ENCODE measurements around the gene MBD3.

MBD3 gene

GRCh38 chr19:1616396-1616795, 23.7 kb upstream of the MBD3 start:
- Histone ChIP-seq H3K36me3 (peaks cover 49 to 95% (median 85%) of the 10 kb centered on the region in 11 experiments), H3K4me3 (no peak overlapping the region), H3K27ac (no peak overlapping the region), H3K9ac (no peak overlapping the region), H3K4me2 (peak overlapping the region in 6 of 11 experiments; percentile 7 to 55 (median 25); a peak in 6 of 22 replicates), H3K27me3 (no peaks in the 10 kb centered on the region), H3K9me3 (replicated peaks in 1 of 11) (no peaks in the 10 kb centered on the region), H4K20me1 (peaks cover 27 to 98% (median 83%) of the 10 kb centered on the region in 11 experiments; a peak in 21 of 22 replicates), H3K4me1 (peaks cover 17 to 97% (median 92%) of the 10 kb centered on the region in 10 experiments; a peak in 19 of 20 replicates)
- no peak for TF ChIP-seq Cebpa-rat (IDR thresholded peaks at IDR 0.05)

- Histone ChIP-seq H3K9ac (no peak overlapping the region; a peak in 1 of 22 replicates), H3K9me3 (replicated peaks in 1 of 11) (no peaks in the 10 kb centered on the region), H3K27me3 (no peaks in the 10 kb centered on the region), H3K4me3 (no peak overlapping the region), H3K4me1 (peaks cover 21 to 96% (median 89%) of the 10 kb centered on the region in 10 experiments; a peak in 19 of 20 replicates), H4K20me1 (peaks cover 27 to 96% (median 74%) of the 10 kb centered on the region in 11 experiments; a peak in 21 of 22 replicates), H3K36me3 (peaks cover 40 to 92% (median 77%) of the 10 kb centered on the region in 11 experiments), H3K27ac (no peak overlapping the region), H3K4me2 (peak overlapping the region in 10 of 11 experiments; percentile 31 to 74 (median 56); a peak in 18 of 22 replicates)
- TF ChIP-seq Cebpa-rat (IDR thresholded peaks at IDR 0.05): no peak
These were observed 22.6 kb upstream of the MBD3 start for GRCh38 chr19:1615156-1615765.

DNA sequence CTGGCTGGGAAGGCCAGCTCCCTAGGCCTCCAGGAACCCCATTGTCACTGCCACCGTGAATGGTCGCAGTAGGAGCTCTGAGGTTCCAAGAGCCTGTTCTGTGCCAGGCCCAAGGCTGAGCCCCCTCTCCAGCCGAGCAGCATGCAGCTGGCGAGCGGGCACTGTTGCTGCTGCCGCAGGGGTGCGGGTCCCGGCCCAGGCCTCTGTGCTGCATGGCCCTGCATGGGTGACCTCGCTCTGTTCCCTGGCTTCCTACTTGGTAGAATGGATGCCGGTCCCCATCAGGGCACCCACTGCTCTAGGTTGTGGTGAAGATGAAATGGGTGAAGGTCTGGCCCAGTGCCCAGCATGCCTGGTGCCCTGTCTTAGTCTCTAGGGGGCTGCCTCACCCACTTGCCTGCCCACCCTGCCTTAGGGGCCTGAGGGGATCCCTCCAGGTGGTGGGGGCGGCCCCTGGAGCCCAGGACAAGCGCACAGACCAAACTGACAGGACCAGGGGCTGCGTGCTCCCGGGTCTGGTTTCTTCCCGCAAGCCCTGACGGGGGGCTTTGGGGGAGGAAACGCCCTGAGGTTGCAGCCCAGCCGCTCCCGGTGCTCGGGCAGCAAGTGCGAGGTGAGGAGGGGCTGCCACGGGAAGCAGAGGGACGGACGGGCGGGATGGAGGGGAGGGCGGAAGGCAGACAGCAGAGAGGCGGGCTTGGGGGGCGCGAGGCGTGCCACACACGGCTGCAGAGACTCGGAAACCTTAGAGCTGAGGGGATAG, 21.3 kb upstream of the MBD3 start:
- Histone ChIP-seq H3K27ac (no peak overlapping the region), H3K4me2 (peak overlapping the region in 9 of 11 experiments; percentile 51 to 74 (median 57); a peak in 18 of 22 replicates), H3K27me3 (no peaks in the 10 kb centered on the region), H4K20me1 (peaks cover 21 to 96% (median 76%) of the 10 kb centered on the region in 11 experiments; a peak in 21 of 22 replicates), H3K9ac (peak overlapping the region in 2 of 11 experiments; percentile 4 to 33; a peak in 1 of 22 replicates), H3K4me1 (peaks cover 33 to 98% (median 91%) of the 10 kb centered on the region in 10 experiments), H3K4me3 (no peak overlapping the region), H3K36me3 (peaks cover 27 to 84% (median 64%) of the 10 kb centered on the region in 11 experiments), H3K9me3 (replicated peaks in 1 of 11) (no peaks in the 10 kb centered on the region)
- TF ChIP-seq Cebpa-rat (IDR thresholded peaks at IDR 0.05): no peak

DNA sequence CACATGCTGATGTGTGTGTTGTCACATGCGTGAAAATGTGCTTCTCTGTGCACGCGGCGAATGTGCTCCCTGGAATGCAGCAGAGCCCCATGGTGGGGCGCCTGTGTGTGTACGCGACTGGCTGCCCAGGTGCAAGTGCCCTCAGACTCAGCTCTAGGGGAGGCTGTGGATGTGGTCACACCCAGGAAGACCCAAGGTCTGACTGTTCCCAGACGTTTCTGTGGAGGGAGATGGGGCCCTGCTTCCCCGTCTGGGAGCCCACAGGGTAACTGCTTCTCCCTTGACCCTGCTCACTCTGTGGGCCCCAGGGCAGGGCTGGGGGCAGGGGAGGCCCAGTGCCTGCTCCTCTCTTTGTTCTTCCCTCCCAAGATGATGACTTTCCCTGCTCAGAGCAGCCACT, 20.5 kb upstream of the MBD3 start:
- Histone ChIP-seq H3K4me2 (peak overlapping the region in 9 of 11 experiments; percentile 51 to 74 (median 57); a peak in 16 of 22 replicates), H3K36me3 (peaks cover 22 to 75% (median 58%) of the 10 kb centered on the region in 11 experiments), H3K4me1 (peaks cover 40 to 98% (median 92%) of the 10 kb centered on the region in 10 experiments), H3K9me3 (replicated peaks in 1 of 11) (no peaks in the 10 kb centered on the region), H3K27me3 (no peaks in the 10 kb centered on the region), H3K4me3 (no peak overlapping the region), H3K27ac (peak overlapping the region in 2 of 11 experiments; percentile 7 to 40; a peak in 3 of 22 replicates), H4K20me1 (peaks cover 15 to 96% (median 72%) of the 10 kb centered on the region in 11 experiments; a peak in 21 of 22 replicates), H3K9ac (peak overlapping the region in 3 of 11 experiments; percentile 5 to 33 (median 9); a peak in 1 of 22 replicates)
- no peak for TF ChIP-seq Cebpa-rat (IDR thresholded peaks at IDR 0.05)

- no peaks in the 10 kb centered on the region for H3K27me3 ChIP-seq
- no peak overlapping the region for H3K27ac ChIP-seq
- no peak for TF ChIP-seq Cebpa-rat (IDR thresholded peaks at IDR 0.05)
- H3K4me1 ChIP-seq: peaks cover 33 to 97% (median 90%) of the 10 kb centered on the region in 10 experiments
- peak overlapping the region in 6 of 11 experiments; percentile 11 to 65 (median 38); a peak in 6 of 22 replicates for H3K4me2 ChIP-seq
- no peak overlapping the region for H3K4me3 ChIP-seq
- peaks cover 15 to 68% (median 51%) of the 10 kb centered on the region in 11 experiments for H3K36me3 ChIP-seq
- H3K9me3 ChIP-seq (replicated peaks in 1 of 11): no peaks in the 10 kb centered on the region
- peaks cover 8 to 89% (median 65%) of the 10 kb centered on the region in 11 experiments; a peak in 21 of 22 replicates for H4K20me1 ChIP-seq
- no peak overlapping the region for H3K9ac ChIP-seq
These were observed 19.7 kb upstream of the MBD3 start for GRCh38 chr19:1612114-1613086.

- H3K36me3 ChIP-seq: peaks cover 8 to 57% (median 40%) of the 10 kb centered on the region in 11 experiments; a peak in 19 of 22 replicates
- H3K9me3 ChIP-seq (replicated peaks in 1 of 11): no peaks in the 10 kb centered on the region
- TF ChIP-seq Cebpa-rat (IDR thresholded peaks at IDR 0.05): no peak
- no peak overlapping the region for H3K27ac ChIP-seq
- no peaks in the 10 kb centered on the region for H3K27me3 ChIP-seq
- H3K4me3 ChIP-seq: no peak overlapping the region
- peaks cover 0 to 78% (median 54%) of the 10 kb centered on the region in 11 experiments; a peak in 20 of 22 replicates for H4K20me1 ChIP-seq
- peak overlapping the region in 5 of 11 experiments; percentile 19 to 86 (median 35); a peak in 5 of 22 replicates for H3K4me2 ChIP-seq
- H3K9ac ChIP-seq: no peak overlapping the region
- H3K4me1 ChIP-seq: peaks cover 33 to 95% (median 91%) of the 10 kb centered on the region in 10 experiments
These were observed 18.7 kb upstream of the MBD3 start for GRCh38 chr19:1611353-1611752.

GRCh38 chr19:1610579-1610978, 17.9 kb upstream of the MBD3 start:
- Histone ChIP-seq H3K4me1 (peaks cover 37 to 93% (median 88%) of the 10 kb centered on the region in 10 experiments), H3K9me3 (replicated peaks in 1 of 11) (no peaks in the 10 kb centered on the region), H3K4me2 (peak overlapping the region; percentile 71 to 93 (median 89); a peak in 21 of 22 replicates), H4K20me1 (peaks cover 0 to 71% (median 54%) of the 10 kb centered on the region in 11 experiments; a peak in 20 of 22 replicates), H3K4me3 (no peak overlapping the region), H3K27ac (no peak overlapping the region), H3K36me3 (peaks cover 8 to 51% (median 37%) of the 10 kb centered on the region in 11 experiments; a peak in 19 of 22 replicates), H3K27me3 (no peaks in the 10 kb centered on the region), H3K9ac (no peak overlapping the region; a peak in 2 of 22 replicates)
- no peak for TF ChIP-seq Cebpa-rat (IDR thresholded peaks at IDR 0.05)
